ENCODE data around the gene OTOA.

DNA sequence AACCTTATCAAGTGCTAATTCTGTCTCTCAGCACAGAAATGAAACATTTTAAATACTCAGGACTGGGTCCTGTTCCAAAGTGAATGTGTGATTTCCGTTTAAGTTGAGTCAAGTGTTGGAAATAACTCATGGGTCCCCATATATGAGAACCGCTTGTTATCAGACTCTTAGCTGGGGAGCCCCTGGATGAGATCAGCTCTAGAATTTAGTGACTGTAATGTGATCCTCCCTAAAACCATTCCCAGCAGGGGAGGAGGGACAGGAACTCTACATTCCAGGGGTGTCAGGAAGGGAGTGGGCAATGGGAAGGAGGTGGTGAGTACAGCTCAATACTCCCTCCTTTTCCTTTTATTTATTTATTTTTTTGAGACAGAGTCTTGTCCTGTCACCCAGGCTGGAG lies 37.5 kb downstream of the OTOA start:
- TF ChIP-seq CTCF (IDR thresholded peaks at IDR 0.05) = no peak
- TF ChIP-seq POLR2A (IDR thresholded peaks at IDR 0.05) = no peak

Measured in transverse colon (tissue), 3 donors.